HEK293T (cell line): ENCODE results near the gene CHKA.

Experiments
- CTCF ChIA-PET: fragments of 350-600 bp; formaldehyde crosslinking; extraction: SDS; loops from one replicate; lab custom pipeline; 2021; ENCODE audit warnings: antibody characterized with exemption, inconsistent platforms; lab: Yijun Ruan, JAX
- POLR2A ChIA-PET: fragments of 350-600 bp; formaldehyde crosslinking; extraction: SDS; loops from one replicate; lab custom pipeline; 2020; ENCODE audit warnings: antibody characterized with exemption, inconsistent platforms; lab: Yijun Ruan, JAX
- DNase-seq: peaks from one replicate; pipeline ENCODE4 v3.0.0; 2012; ENCODE audit warnings: mixed read lengths; ENCODE audit errors: extremely low spot score
- ARNT ChIP-seq: fragments of 450-650 bp; IDR thresholded peaks from 2 replicates; pipeline ENCODE4 v1.6.1; 2017; ENCODE audit warnings: mild to moderate bottlenecking
- BHLHE40 ChIP-seq: fragments of 450-650 bp; IDR thresholded peaks from 2 replicates; pipeline ENCODE4 v1.6.1; 2016; ENCODE audit warnings: mild to moderate bottlenecking, moderate library complexity, borderline replicate concordance
- CTBP1 ChIP-seq: fragments of 450-650 bp; IDR thresholded peaks from 2 replicates; pipeline ENCODE4 v1.6.1; 2016; ENCODE audit warnings: borderline replicate concordance
- ELF4 ChIP-seq: fragments of 450-650 bp; IDR thresholded peaks from 2 replicates; pipeline ENCODE4 v1.6.1; 2017; ENCODE audit warnings: antibody characterized with exemption
- FOXA1 ChIP-seq: fragments of 450-650 bp; IDR thresholded peaks from 2 replicates; pipeline ENCODE4 v1.6.1; 2016; ENCODE audit warnings: mild to moderate bottlenecking
- FOXK2 ChIP-seq: fragments of 450-650 bp; IDR thresholded peaks from 2 replicates; pipeline ENCODE4 v1.6.1; 2016; ENCODE audit warnings: mild to moderate bottlenecking
- FOXM1 ChIP-seq: fragments of 450-650 bp; IDR thresholded peaks from 2 replicates; pipeline ENCODE4 v1.6.1; 2017; ENCODE audit warnings: mild to moderate bottlenecking, borderline replicate concordance
- HDGF ChIP-seq: fragments of 450-650 bp; IDR thresholded peaks from 2 replicates; pipeline ENCODE4 v1.6.1; 2017; ENCODE audit warnings: antibody characterized with exemption, borderline replicate concordance
- L3MBTL2 ChIP-seq: fragments of 450-650 bp; conservative IDR thresholded peaks from 2 replicates; pipeline ENCODE4 v1.6.1; 2016; ENCODE audit warnings: mild to moderate bottlenecking
- LEF1 ChIP-seq: fragments of 450-650 bp; IDR thresholded peaks from 2 replicates; pipeline ENCODE4 v1.6.1; 2017; ENCODE audit warnings: mild to moderate bottlenecking, borderline replicate concordance
- NFRKB ChIP-seq: fragments of 450-650 bp; IDR thresholded peaks from 2 replicates; pipeline ENCODE4 v1.6.1; 2016; ENCODE audit warnings: mild to moderate bottlenecking, moderate library complexity
- SP1 ChIP-seq: fragments of 450-650 bp; IDR thresholded peaks from 2 replicates; pipeline ENCODE4 v1.6.1; 2017
- SUZ12 ChIP-seq: fragments of 450-650 bp; IDR thresholded peaks from 2 replicates; pipeline ENCODE4 v1.6.1; 2016; ENCODE audit warnings: mild to moderate bottlenecking
- TARDBP ChIP-seq: fragments of 450-650 bp; IDR thresholded peaks from 2 replicates; pipeline ENCODE4 v1.6.1; 2016
- ZNF384 ChIP-seq: fragments of 450-650 bp; IDR thresholded peaks from 2 replicates; pipeline ENCODE4 v1.6.1; 2016
- TF ChIP-seq, protein P1 (sequence below): fragments of 450-650 bp; IDR thresholded peaks from 2 replicates; pipeline ENCODE4 v1.6.1; 2016

The CHKA gene

DNA sequence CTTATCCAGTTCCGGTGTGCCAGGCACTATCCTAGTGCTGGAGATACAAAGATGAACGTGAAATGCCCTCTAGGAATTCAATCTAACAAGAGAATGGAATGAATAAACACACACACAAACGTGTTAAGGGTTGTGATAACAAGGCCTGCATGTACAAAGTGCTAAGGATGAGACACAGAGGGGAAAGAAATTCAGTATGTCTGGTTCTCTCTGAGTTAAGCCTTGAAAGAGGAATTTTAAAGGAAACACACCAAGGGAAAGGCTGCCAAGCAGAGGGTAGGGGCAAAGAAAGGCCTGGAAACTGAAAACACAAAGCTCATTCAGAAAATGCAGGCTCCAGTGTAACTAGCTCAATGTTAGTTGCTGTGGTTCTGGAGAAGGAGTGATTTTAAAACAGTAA, 4.2 kb downstream of the CHKA start:
- ChIA-PET POLR2A (no interaction called here), CTCF (interaction anchor here (0.6 kb wide), 1 partner anchor 77 kb away, joined by 3 read pairs; no protein-coding TSS in a partner anchor)
- TF ChIP-seq FOXA1: no peak
- no peak for TF ChIP-seq BHLHE40
- TF ChIP-seq L3MBTL2: no peak
- TF ChIP-seq, protein P1, sequence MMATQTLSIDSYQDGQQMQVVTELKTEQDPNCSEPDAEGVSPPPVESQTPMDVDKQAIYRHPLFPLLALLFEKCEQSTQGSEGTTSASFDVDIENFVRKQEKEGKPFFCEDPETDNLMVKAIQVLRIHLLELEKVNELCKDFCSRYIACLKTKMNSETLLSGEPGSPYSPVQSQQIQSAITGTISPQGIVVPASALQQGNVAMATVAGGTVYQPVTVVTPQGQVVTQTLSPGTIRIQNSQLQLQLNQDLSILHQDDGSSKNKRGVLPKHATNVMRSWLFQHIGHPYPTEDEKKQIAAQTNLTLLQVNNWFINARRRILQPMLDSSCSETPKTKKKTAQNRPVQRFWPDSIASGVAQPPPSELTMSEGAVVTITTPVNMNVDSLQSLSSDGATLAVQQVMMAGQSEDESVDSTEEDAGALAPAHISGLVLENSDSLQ: no peak
- no peak for TF ChIP-seq SUZ12
- no peak for TF ChIP-seq CTBP1
- TF ChIP-seq TARDBP: no peak
- TF ChIP-seq LEF1: no peak
- no peak for TF ChIP-seq ARNT
- DNase-seq: no peak

DNA sequence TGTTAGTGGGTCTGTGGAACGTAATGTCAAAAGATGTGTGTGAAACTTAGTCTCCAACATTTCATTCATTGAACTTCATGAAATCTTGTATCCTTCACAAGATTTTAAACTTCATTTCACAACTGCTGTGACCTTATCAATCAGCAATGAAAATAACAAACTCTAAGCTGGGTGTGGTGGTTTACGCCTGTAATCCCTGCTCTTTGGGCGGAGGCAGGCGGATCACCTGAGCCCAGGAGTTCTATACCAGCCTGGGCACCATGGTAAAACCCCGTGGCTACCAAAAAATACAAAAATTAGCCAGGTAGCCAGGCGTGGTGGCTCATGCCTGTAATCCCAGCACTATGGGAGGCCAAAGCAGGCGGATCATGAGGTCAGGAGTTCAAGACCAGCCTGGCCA, 5.1 kb downstream of the CHKA start:
- TF ChIP-seq ARNT: no peak
- TF ChIP-seq BHLHE40: no peak
- TF ChIP-seq NFRKB: no peak
- no peak for TF ChIP-seq TARDBP
- TF ChIP-seq FOXM1: no peak
- no peak for TF ChIP-seq HDGF
- TF ChIP-seq SUZ12: no peak
- no peak for TF ChIP-seq FOXA1
- TF ChIP-seq L3MBTL2: no peak
- TF ChIP-seq, protein P1: no peak
- no peak for DNase-seq
- CTCF ChIA-PET: no interaction called here
- POLR2A ChIA-PET: no interaction called here

- DNase-seq: no peak
- ChIA-PET CTCF (interaction anchor here (0.6 kb wide), 1 partner anchor 33 kb away, joined by 3 read pairs; no protein-coding TSS in a partner anchor), POLR2A (no interaction called here)
- TF ChIP-seq HDGF (no peak), ZNF384 (no peak), TARDBP (no peak)
Measured at GRCh38 chr11:68115285-68115684, 5.9 kb downstream of the CHKA start.

DNA sequence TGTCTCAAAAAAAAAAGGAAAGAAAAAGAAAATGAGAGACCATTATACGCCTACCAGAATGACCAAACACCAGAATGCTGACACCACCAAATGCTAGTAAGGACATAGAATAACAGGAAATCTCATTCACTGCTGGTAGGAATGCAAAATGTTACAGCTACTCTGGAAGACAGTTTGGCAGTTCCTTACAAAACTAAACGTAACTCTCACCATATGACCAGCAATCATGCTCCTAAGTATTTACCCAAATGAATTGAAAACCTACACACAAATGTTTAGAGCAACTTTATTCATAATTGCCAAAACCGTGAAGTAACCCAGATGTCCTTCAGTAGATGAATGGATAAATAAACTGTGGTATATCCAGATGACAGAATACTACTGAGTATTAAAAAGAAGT, 7.2 kb downstream of the CHKA start:
- TF ChIP-seq, protein P1: no peak
- no peak for TF ChIP-seq CTBP1
- TF ChIP-seq SUZ12: no peak
- TF ChIP-seq ZNF384: no peak
- TF ChIP-seq FOXK2: no peak
- TF ChIP-seq FOXM1: no peak
- TF ChIP-seq SP1: no peak
- TF ChIP-seq LEF1: no peak
- TF ChIP-seq HDGF: no peak
- TF ChIP-seq ARNT: no peak
- TF ChIP-seq NFRKB: no peak
- no peak for TF ChIP-seq FOXA1
- no peak for TF ChIP-seq ELF4
- TF ChIP-seq TARDBP: no peak
- no peak for TF ChIP-seq BHLHE40
- no peak for TF ChIP-seq L3MBTL2
- ChIA-PET CTCF (interaction anchor here (0.7 kb wide), 1 partner anchor 22 kb away, joined by 3 read pairs; no protein-coding TSS in a partner anchor), POLR2A (no interaction called here)
- no peak for DNase-seq

- no peak for DNase-seq
- POLR2A ChIA-PET: interaction anchor here (1.0 to 1.7 kb wide), 3 partner anchors 11 to 105 kb away, joined by 3 to 8 read pairs (median 4); no protein-coding TSS in a partner anchor
- TF ChIP-seq, protein P1: no peak
- TF ChIP-seq FOXM1: no peak
- TF ChIP-seq SP1: no peak
- no peak for TF ChIP-seq ELF4
- no peak for TF ChIP-seq TARDBP
- no peak for TF ChIP-seq BHLHE40
- no peak for TF ChIP-seq SUZ12
- no peak for TF ChIP-seq CTBP1
- no peak for TF ChIP-seq ZNF384
- no peak for TF ChIP-seq NFRKB
- TF ChIP-seq ARNT: no peak
- no peak for TF ChIP-seq L3MBTL2
- CTCF ChIA-PET: no interaction called here
Measured at GRCh38 chr11:68107689-68108088, 13.5 kb downstream of the CHKA start.

DNA sequence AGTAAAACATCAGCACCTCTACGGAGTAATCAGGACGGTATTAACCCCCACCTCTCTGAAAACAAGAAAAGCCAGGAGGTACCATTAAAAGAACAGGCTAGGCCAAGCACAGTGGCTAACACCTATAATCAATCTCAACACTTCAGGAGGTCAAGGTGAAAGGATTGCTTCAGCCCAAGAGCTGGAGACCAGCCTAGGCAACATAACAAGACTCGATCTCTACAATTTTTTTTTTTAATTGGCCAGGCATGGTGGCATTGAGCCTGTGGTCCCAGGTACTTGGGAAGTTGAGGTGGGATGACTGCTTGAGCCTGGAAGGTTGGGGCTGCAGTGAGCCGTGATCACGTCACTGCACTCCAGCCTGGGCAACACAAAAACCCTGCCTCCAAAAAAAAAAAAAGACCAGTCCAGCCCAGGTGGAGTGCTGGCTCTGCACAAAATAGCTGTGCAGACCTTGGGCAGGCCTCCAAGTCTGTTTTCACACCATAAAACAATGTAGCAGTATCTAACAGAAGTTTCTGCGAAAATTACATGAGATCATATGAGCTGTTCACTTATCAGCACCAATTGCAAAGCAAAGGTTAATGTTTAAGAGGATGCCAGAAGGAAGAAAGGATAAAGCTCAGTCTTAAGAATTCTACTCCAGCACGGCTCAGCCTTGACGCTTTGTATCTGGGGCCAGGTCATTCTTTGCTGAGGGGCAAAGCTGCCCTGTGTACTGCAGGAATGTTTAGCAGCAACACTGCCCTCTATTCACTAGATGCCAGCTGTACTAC, 14.8 kb downstream of the CHKA start:
- POLR2A ChIA-PET: interaction anchor here (0.7 to 1.7 kb wide), 2 partner anchors 9 to 13 kb away, joined by 3 to 8 read pairs; no protein-coding TSS in a partner anchor
- CTCF ChIA-PET: no interaction called here
- no peak for TF ChIP-seq FOXA1
- TF ChIP-seq LEF1: no peak
- TF ChIP-seq, protein P1: no peak
- no peak for TF ChIP-seq L3MBTL2
- no peak for TF ChIP-seq BHLHE40
- no peak for DNase-seq
